Lung (tissue), 12 donors: ENCODE measurements around the gene RGS19. TPM values are rescaled to one million over a fixed set of nuclear protein-coding genes. Genes with fewer than 3 reads are reported as not detected.
A peak's percentile ranks its signal among the peaks of the same experiment; 100 is the strongest.

Experiments
- ATAC-seq: fragments of 200-7000 bp; cut with Tn5 transposase; one replicate; pipeline ENCODE4 v1.9.1; 2020; ENCODE audit warnings: moderate number of reproducible peaks; ENCODE audit not compliant: insufficient read depth, low FRiP score
- DNase-seq, 3 donors: peaks; one replicate each; pipeline ENCODE4 v3.0.0-alpha.2; 2013 to 2017
- H3K27ac ChIP-seq, 2 donors: one replicate each; pipeline ENCODE4 v1.5.1; 2013; ENCODE audit warnings: mild to moderate bottlenecking in 2 of 2, moderate library complexity in 2 of 2, control low read depth in 1 of 2, inconsistent platforms in 1 of 2, low read depth in 1 of 2, low read length in 1 of 2
- H3K27me3 ChIP-seq, 3 donors: one replicate each; pipeline ENCODE4 v1.5.1; 2013; ENCODE audit warnings: low read length in 2 of 3; ENCODE audit not compliant: control insufficient read depth in 3 of 3, insufficient read depth in 3 of 3
- H3K36me3 ChIP-seq, 4 donors: one replicate each; pipeline ENCODE4 v1.5.1; 2013; ENCODE audit warnings: low read length in 4 of 4, mild to moderate bottlenecking in 1 of 4, moderate library complexity in 1 of 4; ENCODE audit not compliant: control insufficient read depth in 4 of 4, insufficient read depth in 4 of 4
- H3K4me1 ChIP-seq, 5 donors: one replicate each; pipeline ENCODE4 v1.5.1; 2013; ENCODE audit warnings: low read length in 5 of 5, mild to moderate bottlenecking in 2 of 5, moderate library complexity in 1 of 5; ENCODE audit not compliant: control insufficient read depth in 5 of 5, insufficient read depth in 5 of 5
- H3K4me3 ChIP-seq: one replicate; pipeline ENCODE4 v1.5.1; 2013; ENCODE audit warnings: mild to moderate bottlenecking, control low read depth, moderate library complexity
- H3K9ac ChIP-seq, 2 donors: one replicate each; pipeline ENCODE4 v1.5.1; 2013; ENCODE audit warnings: low read length in 2 of 2, control low read depth in 1 of 2; ENCODE audit not compliant: insufficient read depth in 1 of 2
- H3K9me3 ChIP-seq, 4 donors: one replicate each; pipeline ENCODE4 v1.5.1; 2013; ENCODE audit warnings: low read length in 3 of 4, mild to moderate bottlenecking in 1 of 4, moderate library complexity in 1 of 4; ENCODE audit not compliant: control insufficient read depth in 4 of 4, insufficient read depth in 3 of 4
- WGBS, 2 donors: extraction: QIAGEN DNeasy Blood & Tissue Kit; methylation state at CpG; one replicate each; pipeline ENCODE4 v1.1.7; 2013; 5-methylcytosine and 5-hydroxymethylcytosine counted together
- polyA plus RNA-seq, 2 donors: library from polyadenylated mRNA; stranded (reverse); fragments of 200-250 nt; gene quantifications; one replicate each; pipeline ENCODE4 v1.2.1, GENCODE V29; 2013
- total RNA-seq, 2 donors: library from RNA; depleted of rRNA in 1 of 2; stranded (reverse); fragments of >200 nt in 1 of 2; gene quantifications; one replicate each; pipeline ENCODE4 v1.2.1, GENCODE V29; 2014 to 2021
- TF ChIP-seq, protein P1 (sequence below): IDR thresholded peaks from 2 replicates; pipeline ENCODE4 v1.5.1; 2012; ENCODE audit warnings: mild to moderate bottlenecking; ENCODE audit errors: control extremely low read depth, extremely low read depth
- donor health status: control.
- donor health status: control.
- donor health status: Bipolar disorder and iron deficiency.
- donor health status: healthy.
- donor health status: DM: yes; HTN: yes; CAD: no.

The RGS19 gene
- total and polyA plus RNA-seq, 4 donors = 15.1 to 99.0 (median 35.1) TPM

DNA sequence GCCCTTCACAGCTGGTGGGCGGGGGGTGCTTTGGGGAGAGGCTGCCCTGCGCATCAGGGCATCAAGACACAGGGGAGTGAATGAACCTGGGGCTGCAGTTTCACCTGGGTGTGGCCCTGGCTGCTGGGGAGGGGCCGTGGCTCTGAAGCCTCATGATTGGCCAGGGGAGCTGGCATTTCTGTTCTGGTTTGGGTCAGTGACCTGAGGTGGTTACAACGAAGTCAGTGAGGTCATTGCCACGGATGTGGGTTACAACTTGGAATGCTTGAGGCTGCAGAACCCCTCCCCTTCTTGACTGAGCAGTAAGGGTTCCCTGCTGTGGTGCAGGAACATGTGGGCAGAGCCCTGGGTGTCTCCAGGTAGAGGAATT lies 13.4 kb downstream of the RGS19 start:
- ATAC-seq = no peak
- 41 to 43% methylated on average over 5 of the region's 5 CpGs for WGBS, 2 donors

DNA sequence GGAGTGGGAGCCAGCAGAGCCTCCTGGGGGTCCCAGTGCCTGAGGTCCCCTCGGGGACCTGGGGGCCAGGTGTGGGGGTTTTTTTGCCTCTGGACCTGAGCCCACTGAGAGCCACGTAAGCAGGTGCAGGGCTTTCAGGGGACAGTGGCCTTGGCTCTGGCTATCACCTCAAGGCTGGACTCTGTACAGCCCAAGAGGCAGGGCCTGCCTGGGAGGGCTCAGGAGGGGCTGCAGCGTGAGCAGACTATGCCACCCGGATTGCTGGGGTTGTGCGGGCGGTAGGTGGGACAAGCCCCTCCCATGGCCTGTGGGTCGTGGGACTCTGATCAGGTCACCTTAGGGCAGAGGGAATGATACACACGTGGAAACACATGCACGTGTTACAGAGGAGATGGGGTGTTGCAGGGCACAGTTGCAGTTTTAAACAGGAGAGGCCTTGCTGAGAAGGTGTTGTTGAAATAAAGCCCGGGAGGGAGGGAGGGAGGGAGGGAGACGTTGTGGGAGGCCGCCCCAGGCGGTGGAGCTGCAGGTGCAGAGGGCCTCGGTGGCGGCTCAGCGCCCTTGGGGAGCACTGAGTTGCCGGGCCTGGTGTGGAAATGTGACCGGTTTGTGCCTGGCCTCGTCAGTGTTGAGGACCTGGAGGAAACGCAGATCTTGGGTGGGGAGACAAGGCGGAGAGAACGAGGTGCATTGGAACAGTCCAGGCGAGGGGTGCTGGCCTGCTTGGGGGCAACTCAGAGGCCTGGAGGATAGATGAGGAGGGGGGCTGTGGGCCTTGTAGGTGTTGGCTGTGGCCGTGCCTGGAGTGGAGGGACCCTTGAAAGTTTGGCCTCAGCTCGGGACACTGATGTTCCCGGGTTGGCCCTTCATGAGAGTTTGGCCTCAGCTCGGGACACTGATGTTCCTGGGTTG lies 14.0 kb downstream of the RGS19 start:
- WGBS, 2 donors = 46 to 48% methylated on average over 26 to 27 of the region's 27 CpGs
- Histone ChIP-seq H3K4me1 (peaks cover 7 to 22% (median 8%) of the 10 kb centered on the region in 5 donors), H3K9ac (no peak overlapping the region), H3K27me3 (no peaks in the 10 kb centered on the region), H3K36me3 (peaks cover 0 to 6% (median 1%) of the 10 kb centered on the region in 4 donors), H3K9me3 (no peaks in the 10 kb centered on the region), H3K27ac (no peak overlapping the region), H3K4me3 (no peak overlapping the region)
- DNase-seq (no peak), ATAC-seq (no peak)
- TF ChIP-seq, protein P1, sequence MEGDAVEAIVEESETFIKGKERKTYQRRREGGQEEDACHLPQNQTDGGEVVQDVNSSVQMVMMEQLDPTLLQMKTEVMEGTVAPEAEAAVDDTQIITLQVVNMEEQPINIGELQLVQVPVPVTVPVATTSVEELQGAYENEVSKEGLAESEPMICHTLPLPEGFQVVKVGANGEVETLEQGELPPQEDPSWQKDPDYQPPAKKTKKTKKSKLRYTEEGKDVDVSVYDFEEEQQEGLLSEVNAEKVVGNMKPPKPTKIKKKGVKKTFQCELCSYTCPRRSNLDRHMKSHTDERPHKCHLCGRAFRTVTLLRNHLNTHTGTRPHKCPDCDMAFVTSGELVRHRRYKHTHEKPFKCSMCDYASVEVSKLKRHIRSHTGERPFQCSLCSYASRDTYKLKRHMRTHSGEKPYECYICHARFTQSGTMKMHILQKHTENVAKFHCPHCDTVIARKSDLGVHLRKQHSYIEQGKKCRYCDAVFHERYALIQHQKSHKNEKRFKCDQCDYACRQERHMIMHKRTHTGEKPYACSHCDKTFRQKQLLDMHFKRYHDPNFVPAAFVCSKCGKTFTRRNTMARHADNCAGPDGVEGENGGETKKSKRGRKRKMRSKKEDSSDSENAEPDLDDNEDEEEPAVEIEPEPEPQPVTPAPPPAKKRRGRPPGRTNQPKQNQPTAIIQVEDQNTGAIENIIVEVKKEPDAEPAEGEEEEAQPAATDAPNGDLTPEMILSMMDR = no peak

More for the DNA sequence above, 13.4 kb downstream of the RGS19 start:
- Histone ChIP-seq H3K27ac (no peak overlapping the region), H3K36me3 (peaks cover 0 to 9% (median 2%) of the 10 kb centered on the region in 4 donors), H3K4me3 (no peak overlapping the region), H3K9me3 (no peaks in the 10 kb centered on the region), H3K4me1 (peaks cover 7 to 22% (median 8%) of the 10 kb centered on the region in 5 donors), H3K27me3 (no peaks in the 10 kb centered on the region), H3K9ac (no peak overlapping the region)
- DNase-seq = no peak
- TF ChIP-seq, protein P1 = no peak

DNA sequence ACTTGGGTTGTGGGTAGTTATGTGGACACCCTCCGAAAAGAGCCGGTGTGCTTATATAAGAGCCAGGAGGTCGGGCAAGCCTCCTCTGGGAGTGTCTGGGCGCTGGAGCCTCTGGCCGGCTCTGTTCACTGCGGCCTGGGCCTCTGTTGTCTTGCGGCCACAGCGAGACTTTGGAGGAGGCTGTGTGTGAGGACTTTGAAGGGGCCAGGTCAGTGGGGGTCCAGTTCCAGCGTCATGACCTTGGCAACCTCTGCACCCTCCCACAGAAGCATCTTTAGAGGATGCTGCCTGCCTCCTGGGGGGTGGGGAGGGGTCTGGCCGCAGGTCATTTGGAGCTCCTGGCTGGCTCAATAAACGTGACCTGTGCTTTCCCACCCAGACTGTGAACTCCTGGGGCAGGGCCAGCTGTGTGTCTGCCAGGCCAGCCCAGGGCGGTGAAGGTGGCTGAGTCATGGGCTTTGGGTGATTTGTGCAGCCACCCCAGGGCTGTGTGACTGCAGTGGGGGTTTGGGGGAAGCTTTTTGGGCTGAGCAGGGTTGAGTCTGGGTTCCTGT lies 15.1 kb downstream of the RGS19 start:
- peaks cover 0 to under 1% (median 0%) of the 10 kb centered on the region in 4 donors for H3K36me3 ChIP-seq

More for the DNA sequence above, 15.1 kb downstream of the RGS19 start:
- 39 to 60% methylated on average over 12 of the region's 12 CpGs for WGBS, 2 donors
- TF ChIP-seq, protein P1 = no peak
- no peak for DNase-seq
- H3K4me1 ChIP-seq = peaks cover 7 to 17% (median 8%) of the 10 kb centered on the region in 5 donors
- peak overlapping the region in 1 of 2 donors; percentile 68 for H3K27ac ChIP-seq
- peak overlapping the region in 1 of 2 donors; percentile 25 for H3K9ac ChIP-seq
- no peak for ATAC-seq
- H3K9me3 ChIP-seq = no peaks in the 10 kb centered on the region
- no peak overlapping the region for H3K4me3 ChIP-seq
- no peaks in the 10 kb centered on the region for H3K27me3 ChIP-seq
